Measurements from ENCODE around the gene CCL3. TPM values are rescaled to one million over a fixed set of nuclear protein-coding genes. Genes with fewer than 3 reads are reported as not detected.

The CCL3 gene
- total RNA-seq, 1 donor from 2014 or later: 3.6 TPM

DNA sequence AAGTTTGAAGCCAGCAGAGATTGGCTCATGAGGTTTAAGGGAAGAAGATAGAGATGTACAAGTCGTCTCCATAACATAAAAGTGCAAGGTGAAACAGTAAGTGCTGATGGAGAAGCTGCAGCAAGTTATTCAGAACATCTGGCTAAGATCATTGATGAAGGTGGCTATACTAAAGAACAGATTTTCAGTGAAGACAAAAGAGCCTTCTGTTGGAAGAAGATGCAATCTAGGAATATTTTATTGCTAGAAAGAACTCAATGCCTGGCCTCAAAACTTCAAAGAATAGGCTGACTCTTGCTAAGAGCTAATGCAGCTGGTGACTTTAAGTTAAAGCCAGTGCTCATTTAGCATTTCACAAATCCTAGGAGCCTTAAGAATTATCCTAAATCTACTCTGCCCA is 39.7 kb upstream of the CCL3 start:
- Mint-ChIP-seq H3K4me1 (ENCODE audit: low read depth, unreplicated experiment) (peaks cover 5% of the 10 kb centered on the region), H3K27ac (ENCODE audit: unreplicated experiment) (no peak overlapping the region), H3K36me3 (ENCODE audit: low read depth, unreplicated experiment) (no peaks in the 10 kb centered on the region), H3K27me3 (ENCODE audit: low read depth, unreplicated experiment) (no peaks in the 10 kb centered on the region), H3K9me3 (ENCODE audit: unreplicated experiment) (peaks cover 9% of the 10 kb centered on the region), H3K4me3 (ENCODE audit: unreplicated experiment) (no peak overlapping the region)
- Histone ChIP-seq H3K9me3 (ENCODE audit: insufficient read depth, low read depth, low read length) (peaks cover 7% of the 10 kb centered on the region), H3K4me3 (ENCODE audit: insufficient read depth, low read depth, low read length) (no peak overlapping the region), H3K79me2 (ENCODE audit: insufficient read depth, low read length) (no peaks in the 10 kb centered on the region), H3K9ac (ENCODE audit: low read length) (no peak overlapping the region), H2AFZ (ENCODE audit: low read depth, low read length) (no peak overlapping the region), H3K36me3 (ENCODE audit: insufficient read depth, low read length) (no peaks in the 10 kb centered on the region), H3K27me3 (ENCODE audit: insufficient read depth, low read length) (no peaks in the 10 kb centered on the region), H3K4me1 (ENCODE audit: insufficient read depth, low read length) (no peaks in the 10 kb centered on the region), H3K4me2 (ENCODE audit: low read length) (no peak overlapping the region), H4K20me1 (ENCODE audit: insufficient read depth, low read length) (no peaks in the 10 kb centered on the region), H3K27ac (ENCODE audit: low read depth, low read length) (no peak overlapping the region)
- TF ChIP-seq, protein P1, sequence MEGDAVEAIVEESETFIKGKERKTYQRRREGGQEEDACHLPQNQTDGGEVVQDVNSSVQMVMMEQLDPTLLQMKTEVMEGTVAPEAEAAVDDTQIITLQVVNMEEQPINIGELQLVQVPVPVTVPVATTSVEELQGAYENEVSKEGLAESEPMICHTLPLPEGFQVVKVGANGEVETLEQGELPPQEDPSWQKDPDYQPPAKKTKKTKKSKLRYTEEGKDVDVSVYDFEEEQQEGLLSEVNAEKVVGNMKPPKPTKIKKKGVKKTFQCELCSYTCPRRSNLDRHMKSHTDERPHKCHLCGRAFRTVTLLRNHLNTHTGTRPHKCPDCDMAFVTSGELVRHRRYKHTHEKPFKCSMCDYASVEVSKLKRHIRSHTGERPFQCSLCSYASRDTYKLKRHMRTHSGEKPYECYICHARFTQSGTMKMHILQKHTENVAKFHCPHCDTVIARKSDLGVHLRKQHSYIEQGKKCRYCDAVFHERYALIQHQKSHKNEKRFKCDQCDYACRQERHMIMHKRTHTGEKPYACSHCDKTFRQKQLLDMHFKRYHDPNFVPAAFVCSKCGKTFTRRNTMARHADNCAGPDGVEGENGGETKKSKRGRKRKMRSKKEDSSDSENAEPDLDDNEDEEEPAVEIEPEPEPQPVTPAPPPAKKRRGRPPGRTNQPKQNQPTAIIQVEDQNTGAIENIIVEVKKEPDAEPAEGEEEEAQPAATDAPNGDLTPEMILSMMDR (IDR thresholded peaks at IDR 0.05; ENCODE audit: insufficient read depth, low read depth, low read length): no peak
- no peak for TF ChIP-seq EZH2 (IDR thresholded peaks at IDR 0.05; ENCODE audit: insufficient read depth, low read length)
- FAIRE-seq: no peak
- DNase-seq (ENCODE audit: low read depth): no peak

DNA sequence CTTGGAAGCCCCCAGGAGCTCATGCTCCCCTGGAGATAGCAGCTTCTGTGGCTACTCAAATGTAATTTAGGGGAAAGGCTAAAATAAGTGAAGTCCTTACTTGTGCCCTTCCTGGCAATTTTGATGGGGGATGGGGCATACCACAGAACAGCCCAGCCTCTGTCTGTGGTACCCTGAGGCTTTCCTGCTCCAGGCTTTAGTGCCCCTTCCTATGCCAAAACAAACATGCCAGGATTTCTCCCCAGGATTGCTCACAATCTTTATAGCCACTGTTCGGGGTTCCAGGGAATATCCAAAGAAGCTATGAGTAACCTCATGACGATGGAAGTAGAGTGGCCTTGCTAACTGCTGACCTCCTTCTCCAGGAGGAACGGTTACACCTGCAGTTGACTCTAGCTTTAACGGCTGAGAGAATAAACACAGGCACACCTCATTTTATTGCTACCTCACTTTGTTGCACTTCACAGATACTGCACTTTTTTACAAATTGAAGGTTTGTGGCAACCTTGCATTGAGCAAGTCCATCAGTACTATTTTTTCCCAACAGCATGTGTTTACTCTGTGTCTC is 38.6 kb upstream of the CCL3 start:
- DNase-seq (ENCODE audit: low read depth): no peak
- H3K9me3 ChIP-seq (ENCODE audit: insufficient read depth, low read depth, low read length): peaks cover 7% of the 10 kb centered on the region

DNA sequence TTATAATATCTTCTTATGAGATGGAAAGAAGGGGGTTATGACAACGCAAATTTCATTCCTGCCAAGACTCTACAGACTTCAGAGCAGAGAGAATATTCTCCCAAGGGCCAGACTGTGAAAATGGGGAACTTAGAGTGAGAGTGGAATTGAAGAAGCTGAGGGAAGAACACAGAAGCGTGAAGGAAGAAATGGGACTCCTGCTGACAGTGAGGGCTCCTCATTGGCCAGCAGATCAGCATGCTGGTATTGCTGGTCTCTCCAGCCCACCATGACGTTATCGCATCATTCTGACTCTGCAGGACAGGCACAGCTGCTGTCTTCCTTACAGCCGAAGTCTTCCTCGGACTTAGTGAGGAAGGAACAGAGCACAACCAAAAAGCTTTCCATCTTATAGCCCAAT is 38.0 kb upstream of the CCL3 start:
- no peak overlapping the region for H3K9ac ChIP-seq (ENCODE audit: low read length)
- no peaks in the 10 kb centered on the region for H3K27me3 ChIP-seq (ENCODE audit: insufficient read depth, low read length)
- H4K20me1 ChIP-seq (ENCODE audit: insufficient read depth, low read length): no peaks in the 10 kb centered on the region
- H2AFZ ChIP-seq (ENCODE audit: low read depth, low read length): no peak overlapping the region
- H3K9me3 Mint-ChIP-seq (ENCODE audit: unreplicated experiment): peaks cover 9% of the 10 kb centered on the region
- FAIRE-seq (no peak), DNase-seq (ENCODE audit: low read depth) (no peak)
- H3K36me3 ChIP-seq (ENCODE audit: insufficient read depth, low read length): no peaks in the 10 kb centered on the region
- no peak overlapping the region for H3K4me2 ChIP-seq (ENCODE audit: low read length)
- no peaks in the 10 kb centered on the region for H3K36me3 Mint-ChIP-seq (ENCODE audit: low read depth, unreplicated experiment)
- no peak overlapping the region for H3K4me3 Mint-ChIP-seq (ENCODE audit: unreplicated experiment)
- H3K4me1 ChIP-seq (ENCODE audit: insufficient read depth, low read length): no peaks in the 10 kb centered on the region
- H3K4me1 Mint-ChIP-seq (ENCODE audit: low read depth, unreplicated experiment): no peaks in the 10 kb centered on the region
- H3K27ac ChIP-seq (ENCODE audit: low read depth, low read length): no peak overlapping the region
- no peaks in the 10 kb centered on the region for H3K79me2 ChIP-seq (ENCODE audit: insufficient read depth, low read length)
- peaks cover 7% of the 10 kb centered on the region for H3K9me3 ChIP-seq (ENCODE audit: insufficient read depth, low read depth, low read length)
- TF ChIP-seq EZH2 (IDR thresholded peaks at IDR 0.05; ENCODE audit: insufficient read depth, low read length): no peak
- TF ChIP-seq, protein P1 (IDR thresholded peaks at IDR 0.05; ENCODE audit: insufficient read depth, low read depth, low read length): no peak
- no peak overlapping the region for H3K4me3 ChIP-seq (ENCODE audit: insufficient read depth, low read depth, low read length)
- H3K27me3 Mint-ChIP-seq (ENCODE audit: low read depth, unreplicated experiment): no peaks in the 10 kb centered on the region
- H3K27ac Mint-ChIP-seq (ENCODE audit: unreplicated experiment): no peak overlapping the region

More for the DNA sequence above, 38.6 kb upstream of the CCL3 start:
- Histone ChIP-seq H3K36me3 (ENCODE audit: insufficient read depth, low read length) (no peaks in the 10 kb centered on the region), H3K27ac (ENCODE audit: low read depth, low read length) (no peak overlapping the region), H3K4me2 (ENCODE audit: low read length) (no peak overlapping the region), H3K4me1 (ENCODE audit: insufficient read depth, low read length) (no peaks in the 10 kb centered on the region), H3K79me2 (ENCODE audit: insufficient read depth, low read length) (no peaks in the 10 kb centered on the region), H3K27me3 (ENCODE audit: insufficient read depth, low read length) (no peaks in the 10 kb centered on the region), H2AFZ (ENCODE audit: low read depth, low read length) (no peak overlapping the region), H4K20me1 (ENCODE audit: insufficient read depth, low read length) (no peaks in the 10 kb centered on the region), H3K4me3 (ENCODE audit: insufficient read depth, low read depth, low read length) (no peak overlapping the region), H3K9ac (ENCODE audit: low read length) (no peak overlapping the region)
- Mint-ChIP-seq H3K9me3 (ENCODE audit: unreplicated experiment) (peaks cover 9% of the 10 kb centered on the region), H3K27ac (ENCODE audit: unreplicated experiment) (no peak overlapping the region), H3K36me3 (ENCODE audit: low read depth, unreplicated experiment) (no peaks in the 10 kb centered on the region), H3K4me3 (ENCODE audit: unreplicated experiment) (no peak overlapping the region), H3K27me3 (ENCODE audit: low read depth, unreplicated experiment) (no peaks in the 10 kb centered on the region), H3K4me1 (ENCODE audit: low read depth, unreplicated experiment) (peaks cover under 1% of the 10 kb centered on the region)
- TF ChIP-seq, protein P1 (IDR thresholded peaks at IDR 0.05; ENCODE audit: insufficient read depth, low read depth, low read length): no peak
- TF ChIP-seq EZH2 (IDR thresholded peaks at IDR 0.05; ENCODE audit: insufficient read depth, low read length): no peak
- FAIRE-seq: no peak

All from astrocyte (in vitro differentiated cells and primary cell).